Gastroesophageal sphincter (tissue), 4 donors: Measurements from ENCODE around the gene HS6ST2. TPM values are rescaled to one million over a fixed set of nuclear protein-coding genes. Genes with fewer than 3 reads are reported as not detected.

Source experiments
- ATAC-seq: fragments of 150-250 bp; one replicate; pipeline ENCODE4 v1.9.1; 2016; ENCODE audit warnings: mild to moderate bottlenecking, moderate library complexity
- H3K27ac ChIP-seq, 4 donors: fragments of 200-600 bp; sonication (generic) in 3 of 4; 1 replicate in 3 of 4; 2 replicates in 1 of 4; pipeline ENCODE4 v1.5.1; 2016 to 2019
- H3K27me3 ChIP-seq: fragments of 200-600 bp; sonication (generic); one replicate; pipeline ENCODE4 v1.5.1; 2019
- H3K36me3 ChIP-seq, 2 donors: fragments of 200-600 bp; sonication (generic); one replicate each; pipeline ENCODE4 v1.5.1; 2019; ENCODE audit warnings: control low read depth in 1 of 2
- H3K4me1 ChIP-seq, 3 donors: fragments of 200-600 bp; sonication (generic); 1 replicate in 2 of 3; 2 replicates in 1 of 3; pipeline ENCODE4 v1.5.1; 2016 to 2019; ENCODE audit warnings: control low read depth in 2 of 3
- H3K4me3 ChIP-seq, 2 donors: fragments of 200-600 bp; sonication (generic); one replicate each; pipeline ENCODE4 v1.5.1; 2019; ENCODE audit warnings: mild to moderate bottlenecking in 1 of 2, moderate library complexity in 1 of 2
- H3K9me3 ChIP-seq, 3 donors: fragments of 200-600 bp; sonication (generic); one replicate each; pipeline ENCODE4 v1.5.1; 2017 to 2019; ENCODE audit warnings: control low read depth in 2 of 3
- EP300 ChIP-seq: sonication (generic); formaldehyde crosslinking; IDR thresholded peaks from one replicate; pipeline ENCODE4 v1.6.1; 2017; ENCODE audit warnings: antibody characterized with exemption, mild to moderate bottlenecking
- POLR2A ChIP-seq, 2 donors: fragments of 450-650 bp; IDR thresholded peaks; one replicate each; pipeline ENCODE4 v1.6.1; 2017; ENCODE audit warnings: antibody characterized with exemption in 2 of 2, mild to moderate bottlenecking in 2 of 2, moderate library complexity in 1 of 2
- POLR2AphosphoS5 ChIP-seq: sonication (generic); formaldehyde crosslinking; IDR thresholded peaks from one replicate; pipeline ENCODE4 v1.6.1; 2017; ENCODE audit warnings: antibody characterized with exemption
- WGBS, 2 donors: methylation state at CpG; one replicate each; pipeline ENCODE4 v1.1.5; 2018; ENCODE audit warnings: low coverage in 1 of 2; 5-methylcytosine and 5-hydroxymethylcytosine counted together
- total RNA-seq, 4 donors: library from RNA; depleted of rRNA; stranded (reverse); fragments of >200 nt; gene quantifications; one replicate each; pipeline ENCODE4 v1.1.0, GENCODE V29; 2016
- TF ChIP-seq, protein P1 (sequence below), 4 experiments: fragments of 200-600 bp in 2 of 4; fragments of 450-650 bp in 2 of 4; sonication (generic) in 1 of 4; IDR thresholded peaks; one replicate each; pipeline ENCODE4 v1.5.1; 2017 to 2019; ENCODE audit warnings: antibody characterized with exemption in 4 of 4, mild to moderate bottlenecking in 2 of 4, moderate library complexity in 2 of 4

The HS6ST2 gene
- total RNA-seq, 4 donors from 2014 or later = 0.08 to 1.9 (median 0.22) TPM

DNA sequence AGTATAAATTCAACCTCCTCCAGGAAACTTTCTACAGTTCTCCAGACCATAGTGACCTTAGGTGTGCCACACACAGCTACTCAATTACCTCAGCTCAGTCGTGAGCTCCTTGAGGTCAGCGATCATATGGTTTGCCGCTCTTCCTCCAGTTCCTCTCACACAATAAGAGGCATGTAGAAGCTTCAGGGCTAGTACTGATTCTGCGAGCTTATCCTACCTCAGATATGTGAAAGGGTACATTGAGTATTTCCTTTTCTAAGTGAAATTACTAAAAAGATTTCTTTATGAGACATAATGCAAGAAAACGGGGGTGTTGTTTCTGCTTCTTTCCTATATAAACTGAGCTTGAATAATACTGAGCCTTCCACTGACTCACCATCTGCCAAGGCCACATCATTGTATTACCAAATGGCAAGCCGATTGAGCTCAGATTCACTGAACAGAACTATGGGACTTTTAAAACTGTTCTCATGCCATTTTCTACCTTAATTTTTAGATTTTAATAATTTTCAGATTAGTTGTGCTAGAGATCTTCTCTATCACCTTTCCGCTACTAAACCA, 183.1 kb downstream of the HS6ST2 start:
- H3K4me1 ChIP-seq = no peaks in the 10 kb centered on the region
- H3K27ac ChIP-seq = no peak overlapping the region
- WGBS, 2 donors = 85 to 89% methylated on average over 6 of the region's 7 CpGs
- TF ChIP-seq EP300 (no peak), POLR2A (IDR thresholded peaks at IDR 0.05) (no peak), POLR2AphosphoS5 (no peak)
- TF ChIP-seq, protein P1, sequence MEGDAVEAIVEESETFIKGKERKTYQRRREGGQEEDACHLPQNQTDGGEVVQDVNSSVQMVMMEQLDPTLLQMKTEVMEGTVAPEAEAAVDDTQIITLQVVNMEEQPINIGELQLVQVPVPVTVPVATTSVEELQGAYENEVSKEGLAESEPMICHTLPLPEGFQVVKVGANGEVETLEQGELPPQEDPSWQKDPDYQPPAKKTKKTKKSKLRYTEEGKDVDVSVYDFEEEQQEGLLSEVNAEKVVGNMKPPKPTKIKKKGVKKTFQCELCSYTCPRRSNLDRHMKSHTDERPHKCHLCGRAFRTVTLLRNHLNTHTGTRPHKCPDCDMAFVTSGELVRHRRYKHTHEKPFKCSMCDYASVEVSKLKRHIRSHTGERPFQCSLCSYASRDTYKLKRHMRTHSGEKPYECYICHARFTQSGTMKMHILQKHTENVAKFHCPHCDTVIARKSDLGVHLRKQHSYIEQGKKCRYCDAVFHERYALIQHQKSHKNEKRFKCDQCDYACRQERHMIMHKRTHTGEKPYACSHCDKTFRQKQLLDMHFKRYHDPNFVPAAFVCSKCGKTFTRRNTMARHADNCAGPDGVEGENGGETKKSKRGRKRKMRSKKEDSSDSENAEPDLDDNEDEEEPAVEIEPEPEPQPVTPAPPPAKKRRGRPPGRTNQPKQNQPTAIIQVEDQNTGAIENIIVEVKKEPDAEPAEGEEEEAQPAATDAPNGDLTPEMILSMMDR (IDR thresholded peaks at IDR 0.05) = no peak
- H3K4me3 ChIP-seq = no peak overlapping the region
- no peaks in the 10 kb centered on the region for H3K27me3 ChIP-seq
- H3K9me3 ChIP-seq = no peaks in the 10 kb centered on the region
- H3K36me3 ChIP-seq = no peaks in the 10 kb centered on the region
- no peak for ATAC-seq

DNA sequence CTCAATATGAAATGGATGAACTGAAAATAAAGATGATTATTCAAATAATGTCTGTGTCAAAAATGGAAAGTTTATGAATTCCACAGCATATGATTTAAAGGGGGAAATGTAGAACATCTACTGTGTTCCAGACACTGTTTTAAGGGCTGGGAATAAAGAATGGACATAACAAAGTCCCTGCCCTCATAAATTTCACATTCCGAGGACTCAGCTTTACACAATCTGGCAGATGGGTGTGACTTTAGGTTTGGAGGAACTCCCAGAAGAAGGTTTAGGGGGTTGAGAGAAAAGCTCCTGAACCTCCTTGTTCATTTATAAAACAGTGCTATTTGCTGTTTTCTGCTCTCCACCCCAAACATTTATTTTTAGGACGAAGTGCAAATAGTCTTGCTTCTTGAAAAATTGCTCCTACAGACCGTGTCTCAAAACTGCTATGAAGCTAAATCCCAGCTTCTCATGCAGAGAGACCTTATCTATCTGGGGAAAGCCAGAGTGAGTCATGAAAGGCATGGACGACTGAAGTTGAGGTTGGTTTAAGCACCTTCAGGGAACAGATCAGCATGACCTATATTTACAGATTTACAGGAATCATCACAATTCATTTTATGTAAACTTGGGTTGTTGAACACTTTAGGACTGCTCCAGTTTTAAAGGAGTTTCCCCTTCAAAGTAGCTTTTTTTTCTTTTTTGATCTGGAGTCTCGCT, 184.3 kb downstream of the HS6ST2 start:
- 33 to 47% methylated on average over 1 to 5 of the region's 5 CpGs for WGBS, 2 donors
- TF ChIP-seq POLR2AphosphoS5 (no peak), POLR2A (IDR thresholded peaks at IDR 0.05) (no peak), EP300 (no peak)
- TF ChIP-seq, protein P1 (IDR thresholded peaks at IDR 0.05) = no peak
- no peaks in the 10 kb centered on the region for H3K9me3 ChIP-seq
- no peak overlapping the region for H3K4me3 ChIP-seq
- H3K4me1 ChIP-seq = no peaks in the 10 kb centered on the region
- no peak overlapping the region for H3K27ac ChIP-seq
- no peaks in the 10 kb centered on the region for H3K36me3 ChIP-seq
- no peaks in the 10 kb centered on the region for H3K27me3 ChIP-seq
- ATAC-seq = no peak

DNA sequence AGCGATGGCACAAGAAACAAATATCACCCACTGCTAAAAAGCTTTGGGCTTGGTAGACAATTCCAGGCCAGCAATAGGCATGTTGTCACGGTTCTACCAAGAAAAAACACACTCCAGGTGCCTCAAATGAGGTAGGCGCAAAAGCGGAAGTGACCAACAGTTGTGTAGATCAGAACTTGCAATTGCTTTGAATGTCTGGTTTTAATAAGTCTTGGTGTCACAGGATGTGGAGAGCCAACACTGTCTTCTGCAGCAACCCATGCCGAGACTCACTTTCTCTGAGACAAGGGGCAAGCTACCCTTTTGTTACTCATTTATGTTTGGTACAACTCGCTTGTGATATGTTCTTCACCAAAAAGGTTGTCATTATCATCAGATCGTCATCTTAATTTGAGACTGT, 188.8 kb downstream of the HS6ST2 start:
- WGBS, 2 donors = 72 to 100% methylated on average over 4 to 5 of the region's 7 CpGs
- no peak overlapping the region for H3K27ac ChIP-seq
- TF ChIP-seq POLR2AphosphoS5 (no peak), EP300 (no peak), POLR2A (IDR thresholded peaks at IDR 0.05) (no peak)
- TF ChIP-seq, protein P1 (IDR thresholded peaks at IDR 0.05) = no peak
- H3K4me3 ChIP-seq = no peak overlapping the region
- no peak for ATAC-seq
- no peaks in the 10 kb centered on the region for H3K27me3 ChIP-seq
- no peaks in the 10 kb centered on the region for H3K36me3 ChIP-seq
- H3K4me1 ChIP-seq = no peaks in the 10 kb centered on the region
- H3K9me3 ChIP-seq = no peaks in the 10 kb centered on the region

DNA sequence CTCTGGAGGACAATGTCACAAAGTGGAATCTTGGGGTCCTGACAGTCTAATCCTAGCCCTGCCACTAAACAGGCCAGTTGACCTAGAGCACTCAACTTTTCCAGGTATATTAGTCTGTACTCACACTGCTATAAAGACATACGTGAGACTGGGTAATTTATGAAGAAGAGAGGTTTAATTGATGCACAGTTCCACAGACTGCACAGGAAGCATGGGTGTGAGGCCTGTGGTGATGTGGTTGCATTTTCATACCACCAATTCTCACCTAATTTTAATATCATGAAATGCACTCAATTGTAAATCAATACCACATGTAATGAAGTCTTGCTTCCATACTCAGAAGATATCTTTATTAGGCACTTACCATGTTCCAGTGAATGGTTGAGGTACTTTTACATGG, 192.0 kb downstream of the HS6ST2 start:
- Histone ChIP-seq H3K9me3 (no peaks in the 10 kb centered on the region), H3K36me3 (no peaks in the 10 kb centered on the region), H3K27ac (no peak overlapping the region), H3K4me1 (no peaks in the 10 kb centered on the region), H3K27me3 (no peaks in the 10 kb centered on the region), H3K4me3 (no peak overlapping the region)
- WGBS, 2 donors = 91% methylated on average over 1 of the region's 1 CpG; no CpG with 5 or more reads in 1 of the 2 donors
- TF ChIP-seq, protein P1 (IDR thresholded peaks at IDR 0.05) = no peak
- no peak for TF ChIP-seq POLR2A (IDR thresholded peaks at IDR 0.05)
- no peak for TF ChIP-seq EP300
- no peak for TF ChIP-seq POLR2AphosphoS5
- no peak for ATAC-seq

DNA sequence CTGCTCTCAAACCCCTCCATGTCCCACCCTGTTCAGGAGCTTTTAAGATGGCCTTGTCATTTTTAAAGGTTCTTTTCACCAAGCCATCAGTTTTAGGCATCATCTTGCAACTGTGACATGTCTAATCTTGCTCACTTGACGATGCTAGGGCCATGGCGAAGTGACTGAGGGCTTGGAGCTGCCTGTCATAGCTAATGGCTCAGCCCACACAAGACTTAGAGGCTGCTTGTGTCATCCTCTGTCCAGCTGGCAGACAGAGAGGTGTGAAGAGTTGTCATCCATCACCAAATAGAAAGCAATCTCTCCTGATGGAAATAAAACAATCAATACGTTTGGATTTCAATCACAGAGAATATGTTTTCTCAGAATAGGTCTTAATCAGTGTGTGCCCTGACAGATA, 194.9 kb downstream of the HS6ST2 start:
- no peak overlapping the region for H3K27ac ChIP-seq
- H3K9me3 ChIP-seq = no peaks in the 10 kb centered on the region
- no peaks in the 10 kb centered on the region for H3K4me1 ChIP-seq
- WGBS, 2 donors = 70% methylated on average over 3 of the region's 3 CpGs; no CpG with 5 or more reads in 1 of the 2 donors
- no peak overlapping the region for H3K4me3 ChIP-seq
- TF ChIP-seq POLR2AphosphoS5 (no peak), EP300 (no peak), POLR2A (IDR thresholded peaks at IDR 0.05) (no peak)
- TF ChIP-seq, protein P1 (IDR thresholded peaks at IDR 0.05) = no peak
- H3K36me3 ChIP-seq = no peaks in the 10 kb centered on the region
- ATAC-seq = no peak
- H3K27me3 ChIP-seq = no peaks in the 10 kb centered on the region
